ENCODE data around the gene PAQR6.
A peak's percentile ranks its signal among the peaks of the same experiment; 100 is the strongest.

The PAQR6 gene

GRCh38 chr1:156195853-156196252 is 52.0 kb downstream of the PAQR6 start:
- TF ChIP-seq CTCF (IDR thresholded peaks at IDR 0.05), result no peak
- Histone ChIP-seq H3K9me3 (no peaks in the 10 kb centered on the region), H3K27me3 (no peaks in the 10 kb centered on the region), H3K27ac (peak overlapping the region; percentile 5), H3K4me3 (ENCODE audit: low read depth in 1 of 2, low read length in 1 of 2) (no peak overlapping the region), H3K4me1 (ENCODE audit: control insufficient read depth in 1 of 2, insufficient read depth in 1 of 2, low read depth in 1 of 2, low read length in 1 of 2) (peaks cover 76 to 85% of the 10 kb centered on the region in 2 experiments), H3K36me3 (peaks cover 54% of the 10 kb centered on the region)

- Histone ChIP-seq H3K27me3 (no peaks in the 10 kb centered on the region), H3K27ac (peak overlapping the region; percentile 83), H3K9me3 (no peaks in the 10 kb centered on the region), H3K4me3 (ENCODE audit: low read depth in 1 of 2, low read length in 1 of 2) (peak overlapping the region; percentile 82 to 100), H3K4me1 (ENCODE audit: control insufficient read depth in 1 of 2, insufficient read depth in 1 of 2, low read depth in 1 of 2, low read length in 1 of 2) (peaks cover 60 to 69% of the 10 kb centered on the region in 2 experiments), H3K36me3 (peaks cover 39% of the 10 kb centered on the region)
- no peak for TF ChIP-seq CTCF (IDR thresholded peaks at IDR 0.05)
These were observed 53.6 kb downstream of the PAQR6 start for GRCh38 chr1:156194300-156194652.

GRCh38 chr1:156193488-156194299 is 54.2 kb downstream of the PAQR6 start, which contains the start of gene SLC25A44:
Gene SLC25A44, plus strand, starts transcription at chr1:156194104. Its CDS starts 5,744 bp downstream, at chr1:156199848.
- H3K4me3 ChIP-seq (ENCODE audit: low read depth in 1 of 2, low read length in 1 of 2), result peak within 1 kb of the TSS; percentile 82 to 100
- no peaks in the 10 kb centered on the region for H3K27me3 ChIP-seq
- H3K36me3 ChIP-seq, result peaks cover 40% of the 10 kb centered on the region
- TF ChIP-seq CTCF (IDR thresholded peaks at IDR 0.05), result peak; percentile 62
- H3K27ac ChIP-seq, result peak within 1 kb of the TSS; percentile 83
- peaks cover 54 to 63% of the 10 kb centered on the region in 2 experiments for H3K4me1 ChIP-seq (ENCODE audit: control insufficient read depth in 1 of 2, insufficient read depth in 1 of 2, low read depth in 1 of 2, low read length in 1 of 2)
- H3K9me3 ChIP-seq, result no peaks in the 10 kb centered on the region
